Stimulated activated CD8-positive, alpha-beta memory T cell treated with anti-CD3 and anti-CD28 coated beads, Interleukin-4, amount 100 ng/mL, for 48 hours (primary cell): ENCODE measurements around the gene ZSWIM4.
"Not testable (repeated sequence)": the region's sequence is repeated elsewhere in the genome, so short reads cannot be mapped to it uniquely, and the experiment has no call there.

Experiments
- DNase-seq: peaks from one replicate; pipeline ENCODE4 v3.0.0-alpha.2; 2020

Gene ZSWIM4

GRCh38 chr19:13852171-13852707 lies 57.0 kb downstream of the ZSWIM4 start:
- DNase-seq = not testable (repeated sequence)

DNA sequence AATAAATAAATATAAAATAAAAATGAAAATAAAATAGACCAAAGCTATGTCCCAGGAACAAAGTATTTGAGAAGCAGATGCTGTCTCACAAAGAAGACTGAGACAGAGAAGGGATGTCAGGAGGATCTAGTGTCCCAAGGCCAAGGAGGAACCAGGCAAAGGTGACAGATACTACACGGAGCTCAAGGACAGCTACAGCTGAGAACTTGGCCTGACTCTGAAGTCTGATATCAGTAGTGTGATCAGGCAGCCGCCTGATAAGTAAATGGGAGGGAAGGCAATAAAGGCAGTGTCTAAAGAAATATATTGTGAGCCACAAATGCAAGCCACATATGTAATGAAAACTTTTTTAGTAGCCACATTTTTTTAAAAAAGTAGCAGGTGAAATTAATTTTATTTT lies 61.3 kb downstream of the ZSWIM4 start:
- no peak for DNase-seq

GRCh38 chr19:13859361-13859880 lies 64.2 kb downstream of the ZSWIM4 start:
- DNase-seq = no peak

GRCh38 chr19:13860679-13861391 lies 65.6 kb downstream of the ZSWIM4 start:
- DNase-seq = no peak

DNA sequence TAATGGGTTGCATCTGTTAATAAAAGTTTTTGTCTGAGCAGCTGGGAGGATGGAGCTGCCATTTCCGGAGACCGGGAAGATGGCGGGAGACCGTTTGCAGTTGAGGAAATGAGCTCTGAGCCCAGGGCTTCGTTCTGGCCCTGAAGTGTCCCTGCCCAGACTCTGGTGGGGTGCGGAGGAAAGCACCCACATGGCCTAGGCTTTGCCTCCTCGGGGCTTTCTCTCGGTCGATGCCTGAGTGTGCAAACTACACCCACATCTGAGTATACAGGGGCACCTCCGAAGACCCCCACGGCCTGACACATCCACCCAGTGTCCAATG lies 66.1 kb downstream of the ZSWIM4 start:
- no peak for DNase-seq

DNA sequence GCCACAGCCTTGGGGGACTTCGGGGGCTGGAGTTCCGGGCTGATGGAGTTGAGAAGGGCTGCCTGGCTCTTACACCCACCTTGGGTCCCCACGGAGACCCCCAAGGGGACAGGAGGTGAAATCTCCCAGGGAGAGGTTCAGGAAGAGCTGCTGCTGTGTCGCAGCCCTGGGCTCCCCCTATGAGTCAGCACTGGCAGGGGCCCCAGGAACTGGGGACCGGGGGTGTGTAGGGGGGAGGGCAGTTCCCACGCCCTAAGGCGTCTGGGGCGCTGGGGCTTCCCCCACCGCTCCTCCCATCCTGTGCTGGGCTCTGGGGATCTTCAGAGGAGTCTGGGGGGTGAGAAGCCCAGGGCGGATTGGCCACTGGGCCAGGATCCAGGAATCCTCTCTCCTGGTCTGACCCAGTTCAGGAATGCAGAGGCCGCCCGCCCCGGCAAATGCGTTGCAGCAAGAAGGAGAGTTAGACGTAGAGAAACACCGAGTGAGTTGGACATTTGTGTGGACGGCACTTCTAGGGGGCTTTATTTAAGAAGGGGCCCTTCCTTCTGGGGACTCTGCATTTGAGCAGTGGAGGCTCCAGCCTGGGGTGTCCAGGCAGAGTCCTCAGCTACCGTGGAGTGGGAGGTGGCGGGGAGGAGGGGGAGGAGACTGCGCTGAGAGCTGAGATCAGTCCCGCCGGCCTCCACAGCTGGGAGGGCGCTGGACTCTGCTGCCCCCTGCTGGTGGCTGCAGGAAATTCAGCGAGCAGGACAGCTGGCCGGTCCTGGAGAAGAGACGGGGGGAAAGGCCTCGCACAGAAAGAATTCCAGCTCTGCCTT lies 66.7 kb downstream of the ZSWIM4 start:
- DNase-seq = peak; percentile 95

DNA sequence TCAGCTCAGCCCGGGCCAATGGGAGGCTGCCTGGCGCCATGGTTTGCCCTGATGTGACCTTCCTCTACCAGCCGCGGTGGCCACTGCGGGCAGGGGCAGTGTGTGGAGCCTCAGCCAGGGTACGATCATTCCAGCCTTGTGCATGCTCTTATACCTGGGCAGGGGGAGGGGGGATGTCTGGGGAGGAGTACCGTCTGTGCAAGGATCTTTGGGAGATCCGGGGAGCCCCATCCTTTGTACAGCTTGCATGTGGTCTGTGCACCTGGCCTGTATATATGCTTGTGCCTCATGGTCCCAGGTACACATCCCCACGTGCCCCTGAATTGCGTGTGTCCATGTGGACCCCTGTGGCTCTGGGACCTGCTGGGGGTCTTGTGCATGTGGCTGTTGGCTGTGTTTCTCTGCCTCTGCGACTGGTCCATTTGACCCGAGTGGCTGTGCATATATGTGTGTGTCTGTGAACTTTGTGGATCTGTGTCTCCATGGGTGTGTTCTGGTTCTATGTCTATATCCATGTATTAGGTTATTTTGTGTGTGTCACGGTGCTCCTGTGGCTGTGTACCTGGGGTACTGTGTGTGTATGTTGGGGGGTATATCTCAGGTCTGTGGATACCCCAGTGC lies 68.9 kb downstream of the ZSWIM4 start:
- DNase-seq = no peak

DNA sequence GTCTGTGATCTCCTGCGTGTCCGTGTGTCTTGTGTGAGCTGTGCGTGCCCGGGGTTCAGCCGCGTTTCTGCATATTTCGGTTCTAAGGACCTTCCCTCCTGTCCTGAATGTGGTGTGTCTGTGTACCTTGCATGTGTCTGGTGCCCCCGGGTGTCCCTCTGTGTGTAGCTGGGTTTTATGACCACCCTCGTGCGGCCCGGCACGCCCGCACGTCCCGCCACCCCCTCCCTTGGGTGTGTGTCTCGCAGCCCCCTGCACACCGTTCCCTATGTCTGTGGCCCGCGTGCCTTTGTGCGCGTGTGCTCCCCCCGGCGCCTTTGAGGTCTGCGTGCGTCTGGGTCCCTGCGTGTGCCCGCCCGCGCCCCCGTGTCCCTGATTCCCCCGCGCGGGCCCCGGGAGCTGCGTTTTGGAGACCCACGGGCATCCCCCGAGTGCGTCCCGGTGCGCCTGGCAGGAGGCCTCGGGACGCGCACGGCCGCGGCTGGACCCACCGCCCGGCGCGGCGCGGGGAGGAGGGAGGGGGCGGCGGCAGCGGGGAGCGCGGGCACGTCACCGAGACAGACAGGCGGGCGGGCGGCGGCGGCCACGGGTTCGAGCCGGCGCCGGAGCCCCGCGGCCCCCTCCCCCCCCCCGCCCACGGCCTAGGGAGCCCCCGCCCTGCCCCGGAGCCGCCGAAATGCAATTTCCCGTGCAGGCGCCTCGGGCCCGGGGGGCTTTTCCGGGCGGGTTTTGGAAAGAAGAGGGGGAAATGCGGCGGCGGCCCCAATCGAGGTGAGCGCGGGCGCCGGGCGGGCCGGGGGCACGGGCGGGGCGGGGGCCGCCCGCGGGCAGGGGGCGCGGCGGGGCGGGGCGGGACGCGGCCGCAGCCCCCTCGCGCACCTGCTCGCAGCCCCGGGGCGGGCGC lies 69.7 kb downstream of the ZSWIM4 start:
- no peak for DNase-seq

GRCh38 chr19:13865571-13866462 lies 70.6 kb downstream of the ZSWIM4 start:
- no peak for DNase-seq

DNA sequence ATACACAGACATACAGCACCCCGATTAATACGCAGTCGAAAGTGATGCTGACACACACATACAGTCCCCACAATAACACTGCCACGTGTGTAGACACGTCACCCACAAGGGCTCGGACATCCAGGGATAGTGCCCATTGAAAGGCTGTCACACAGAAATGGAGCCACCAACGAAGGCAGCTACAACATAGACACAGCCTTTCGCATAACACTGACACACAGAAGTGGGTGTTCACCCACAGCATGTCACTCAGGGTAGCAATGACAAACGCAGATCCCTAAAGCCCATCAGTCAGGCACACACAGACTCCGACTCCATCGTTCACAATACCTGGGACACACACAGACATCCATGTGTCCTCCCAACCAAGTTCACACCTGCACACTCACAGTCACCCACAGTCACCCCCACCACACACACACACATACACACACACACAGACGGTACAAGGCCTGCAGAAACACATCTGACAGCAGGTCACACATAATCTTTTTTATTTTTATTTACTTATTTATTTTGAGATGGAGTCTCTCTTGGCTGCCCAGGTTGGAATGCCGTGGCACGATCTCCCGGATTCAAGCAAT lies 71.3 kb downstream of the ZSWIM4 start:
- DNase-seq = no peak

GRCh38 chr19:13868663-13869062 lies 73.4 kb downstream of the ZSWIM4 start:
- DNase-seq = no peak

GRCh38 chr19:13869281-13869680 lies 74.0 kb downstream of the ZSWIM4 start:
- no peak for DNase-seq

DNA sequence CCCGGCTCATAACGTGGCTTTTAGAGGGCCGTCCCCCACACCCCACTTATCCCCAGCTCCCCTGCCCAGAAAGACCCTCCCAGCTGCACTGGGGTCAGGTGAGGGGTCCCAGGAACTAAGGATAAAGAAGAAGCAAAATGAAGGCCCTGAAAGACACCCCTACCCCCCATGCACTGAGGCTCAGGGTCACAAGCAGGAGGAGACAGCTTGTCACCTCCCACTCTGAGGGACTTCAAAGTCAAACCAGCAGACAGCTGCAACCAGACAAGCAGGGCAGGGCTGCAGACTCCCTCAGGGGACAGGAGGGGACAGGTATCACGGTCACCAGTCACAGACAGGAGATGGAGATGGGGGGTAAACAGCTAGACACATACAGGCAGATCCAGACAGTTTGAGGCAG lies 75.6 kb downstream of the ZSWIM4 start:
- no peak for DNase-seq

GRCh38 chr19:13872339-13872694 lies 77.1 kb downstream of the ZSWIM4 start:
- DNase-seq = no peak

- DNase-seq = peak; percentile 69
Measured at GRCh38 chr19:13872695-13873389, 77.6 kb downstream of the ZSWIM4 start.

GRCh38 chr19:13873834-13874515 lies 78.7 kb downstream of the ZSWIM4 start:
- DNase-seq = no peak

- no peak for DNase-seq
Measured at GRCh38 chr19:13875824-13876223, 80.6 kb downstream of the ZSWIM4 start.

GRCh38 chr19:13876834-13877233 lies 81.6 kb downstream of the ZSWIM4 start, which contains the start of gene NANOS3:
Gene NANOS3 (plus strand): TSS chr19:13877134. CDS start chr19:13877249, 115 bp downstream.
- DNase-seq = no peak

DNA sequence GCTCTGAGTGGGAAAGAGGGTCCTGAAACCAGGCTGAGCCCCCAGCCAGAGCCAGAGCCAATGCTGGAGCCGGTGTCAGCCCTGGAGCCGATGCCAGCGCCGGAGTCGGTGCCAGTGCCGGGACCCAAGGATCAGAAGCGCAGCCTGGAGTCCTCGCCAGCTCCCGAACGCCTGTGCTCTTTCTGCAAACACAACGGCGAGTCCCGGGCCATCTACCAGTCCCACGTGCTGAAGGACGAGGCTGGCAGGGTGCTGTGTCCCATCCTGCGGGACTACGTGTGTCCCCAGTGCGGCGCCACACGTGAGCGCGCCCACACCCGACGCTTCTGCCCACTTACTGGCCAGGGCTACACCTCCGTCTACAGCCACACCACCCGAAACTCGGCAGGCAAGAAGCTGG lies 82.1 kb downstream of the ZSWIM4 start:
- no peak for DNase-seq
